ENCODE results near the gene BIRC5.
A peak's percentile ranks its signal among the peaks of the same experiment; 100 is the strongest.

BIRC5 gene

DNA sequence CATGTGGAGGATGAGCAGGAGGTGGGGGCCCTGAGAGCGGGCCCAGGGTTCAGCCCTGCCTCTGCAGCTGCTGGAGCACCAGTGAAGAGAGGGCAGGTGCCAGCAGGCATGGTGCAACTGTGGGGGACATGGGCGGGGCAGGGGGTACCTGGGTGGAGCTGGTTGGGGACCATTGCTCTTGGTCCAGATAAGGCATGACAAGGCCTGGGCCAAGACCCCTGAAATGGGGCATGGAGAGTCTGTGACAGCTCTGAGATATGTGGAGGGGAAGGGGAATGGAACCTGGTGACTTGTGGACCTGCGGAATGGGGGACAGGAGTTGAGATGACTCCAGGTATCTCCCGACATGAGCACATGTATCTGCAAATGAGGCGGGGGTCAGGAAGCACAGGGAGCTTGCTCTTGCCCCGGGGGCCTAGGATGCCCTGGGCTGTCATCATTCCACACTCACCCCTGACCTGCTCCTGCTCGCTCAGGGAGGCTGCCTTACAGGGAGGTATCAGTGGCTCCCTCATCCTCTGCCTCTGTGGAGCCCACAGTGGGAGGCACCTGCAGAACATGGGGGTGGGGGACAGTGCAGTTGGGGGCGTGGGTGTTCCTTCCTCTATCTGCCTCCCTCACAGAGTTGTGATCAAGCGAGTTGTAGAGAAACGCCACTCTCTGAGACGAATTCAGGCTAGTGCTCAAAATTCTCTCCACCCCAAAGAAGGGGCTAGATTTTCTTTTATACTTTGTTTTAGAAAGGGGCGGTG is 57.5 kb downstream of the BIRC5 start:
- DNase-seq (ENCODE audit: low read depth): no peak
- no peak for TF ChIP-seq CTCF (IDR thresholded peaks at IDR 0.05; ENCODE audit: low read length, missing control alignments)
- no peak overlapping the region for H3K4me3 ChIP-seq (replicated peaks; ENCODE audit: low read depth, low read length)

GRCh38 chr17:78272181-78272913 is 58.3 kb downstream of the BIRC5 start:
- TF ChIP-seq CTCF (IDR thresholded peaks at IDR 0.05; ENCODE audit: low read length, missing control alignments): no peak
- no peak overlapping the region for H3K4me3 ChIP-seq (replicated peaks; ENCODE audit: low read depth, low read length)
- DNase-seq (ENCODE audit: low read depth): peak; percentile 92

- no peak overlapping the region for H3K4me3 ChIP-seq (replicated peaks; ENCODE audit: low read depth, low read length)
- DNase-seq (ENCODE audit: low read depth): no peak
- no peak for TF ChIP-seq CTCF (IDR thresholded peaks at IDR 0.05; ENCODE audit: low read length, missing control alignments)
Measured at GRCh38 chr17:78272914-78273258, 58.8 kb downstream of the BIRC5 start.

DNA sequence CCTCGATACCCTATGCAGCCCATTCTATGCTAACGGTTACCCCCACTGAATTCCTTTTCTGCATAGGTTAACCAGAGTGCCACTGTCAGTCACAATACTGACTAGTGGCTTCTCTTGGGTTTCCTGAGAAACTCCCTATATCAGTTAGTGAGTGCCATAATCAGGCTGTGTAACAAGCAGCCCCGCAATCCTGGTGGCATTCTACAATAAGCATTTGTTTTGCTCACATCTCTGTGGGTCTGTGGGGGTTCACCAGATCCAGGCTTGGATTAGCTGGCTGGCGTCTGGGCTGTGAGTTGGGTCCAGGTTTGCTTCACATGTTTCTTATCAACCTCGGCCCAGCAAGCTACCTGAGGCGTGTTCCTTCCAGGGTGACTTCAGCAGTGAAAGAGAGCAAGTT is 59.8 kb downstream of the BIRC5 start:
- no peak overlapping the region for H3K4me3 ChIP-seq (replicated peaks; ENCODE audit: low read depth, low read length)
- DNase-seq (ENCODE audit: low read depth): no peak
- no peak for TF ChIP-seq CTCF (IDR thresholded peaks at IDR 0.05; ENCODE audit: low read length, missing control alignments)
